Breast epithelium (tissue), 3 donors: ENCODE results near the gene CLASP1.

ENCODE experiments used
- CTCF ChIP-seq, 3 donors: fragments of 450-650 bp; IDR thresholded peaks; one replicate each; pipeline ENCODE4 v1.5.1; 2016 to 2017; ENCODE audit warnings: antibody characterized with exemption in 3 of 3, mild to moderate bottlenecking in 3 of 3, moderate library complexity in 3 of 3
- POLR2AphosphoS5 ChIP-seq, 3 donors: sonication (generic); formaldehyde crosslinking; IDR thresholded peaks; one replicate each; pipeline ENCODE4 v1.6.1; 2017; ENCODE audit warnings: antibody characterized with exemption in 3 of 3

- TF ChIP-seq POLR2AphosphoS5 (IDR thresholded peaks at IDR 0.05) (no peak), CTCF (IDR thresholded peaks at IDR 0.05) (no peak)
Measured at GRCh38 chr2:121349721-121350401, 299.4 kb downstream of the CLASP1 start.
